Uterus (tissue), 4 donors: ENCODE results near the gene TBCE. TPM values are rescaled to one million over a fixed set of nuclear protein-coding genes. Genes with fewer than 3 reads are reported as not detected.

Source experiments
- DNase-seq, 2 donors: peaks; one replicate each; pipeline ENCODE4 v3.0.0-alpha.2; 2019 to 2020
- H3K27ac ChIP-seq, 2 donors: fragments of 200-600 bp; sonication (generic); 1 replicate in 1 of 2; 2 replicates in 1 of 2; pipeline ENCODE4 v1.5.1; 2016 to 2018
- H3K27me3 ChIP-seq, 2 donors: fragments of 200-600 bp; sonication (generic); one replicate each; pipeline ENCODE4 v1.5.1; 2018 to 2019; ENCODE audit warnings: control low read depth in 1 of 2
- H3K36me3 ChIP-seq, 2 donors: fragments of 200-600 bp; sonication (generic); one replicate each; pipeline ENCODE4 v1.5.1; 2019; ENCODE audit warnings: control low read depth in 1 of 2
- H3K4me1 ChIP-seq, 2 donors: fragments of 200-600 bp; sonication (generic); one replicate each; pipeline ENCODE4 v1.5.1; 2018 to 2019; ENCODE audit warnings: control low read depth in 1 of 2
- H3K4me3 ChIP-seq, 2 donors: fragments of 200-600 bp; sonication (generic); 1 replicate in 1 of 2; 2 replicates in 1 of 2; pipeline ENCODE4 v1.5.1; 2018 to 2019; ENCODE audit warnings: mild to moderate bottlenecking in 1 of 2
- H3K9me3 ChIP-seq, 2 donors: fragments of 200-600 bp; sonication (generic); one replicate each; pipeline ENCODE4 v1.5.1; 2019; ENCODE audit warnings: control low read depth in 1 of 2
- CTCF ChIP-seq, 4 experiments: fragments of 200-600 bp in 2 of 4; fragments of 450-650 bp in 2 of 4; sonication (generic) in 2 of 4; IDR thresholded peaks; one replicate each; pipeline ENCODE4 v1.5.1; 2016 to 2019; ENCODE audit warnings: antibody characterized with exemption in 4 of 4, mild to moderate bottlenecking in 2 of 4, moderate library complexity in 1 of 4
- POLR2A ChIP-seq, 2 donors: fragments of 450-650 bp; IDR thresholded peaks; one replicate each; pipeline ENCODE4 v1.6.1; 2016; ENCODE audit warnings: antibody characterized with exemption in 2 of 2, mild to moderate bottlenecking in 1 of 2, moderate library complexity in 1 of 2
- intact Hi-C: fragments of 100-400 bp; cut with DNase I; formaldehyde crosslinking; loops from one replicate; pipeline ENCODE4 v1.15.1; 2023; ENCODE audit warnings: low total_unique reads
- total RNA-seq, 4 donors: library from RNA; depleted of rRNA in 3 of 4; stranded (reverse); fragments of >200 nt in 3 of 4; gene quantifications; one replicate each; pipeline versions ENCODE4 v1.1.0 to v1.2.4, GENCODE V29; 2014 to 2023
- donor health status: DM: yes; HTN: yes; CAD: no.

TBCE gene
- total RNA-seq, 4 donors from 2014 or later = 9.7 to 34.5 (median 19.6) TPM

- no peak overlapping the region for H3K27ac ChIP-seq
- TF ChIP-seq POLR2A (IDR thresholded peaks at IDR 0.05) (no peak), CTCF (IDR thresholded peaks at IDR 0.05) (no peak)
- no peak for DNase-seq
- H3K4me1 ChIP-seq = no peaks in the 10 kb centered on the region
- intact Hi-C loops = no loop called here
- no peaks in the 10 kb centered on the region for H3K9me3 ChIP-seq
- no peaks in the 10 kb centered on the region for H3K27me3 ChIP-seq
- H3K4me3 ChIP-seq = no peak overlapping the region
- H3K36me3 ChIP-seq = no peaks in the 10 kb centered on the region
Measured at GRCh38 chr1:235403593-235403992, 36.4 kb downstream of the TBCE start.

GRCh38 chr1:235404190-235404589 lies 37.0 kb downstream of the TBCE start:
- no peaks in the 10 kb centered on the region for H3K36me3 ChIP-seq
- no peak for DNase-seq
- no peak overlapping the region for H3K27ac ChIP-seq
- TF ChIP-seq POLR2A (IDR thresholded peaks at IDR 0.05) = no peak
- no peak for TF ChIP-seq CTCF (IDR thresholded peaks at IDR 0.05)
- H3K4me3 ChIP-seq = no peak overlapping the region
- H3K4me1 ChIP-seq = no peaks in the 10 kb centered on the region
- H3K9me3 ChIP-seq = no peaks in the 10 kb centered on the region
- intact Hi-C loops = no loop called here
- no peaks in the 10 kb centered on the region for H3K27me3 ChIP-seq

- intact Hi-C loops = no loop called here
- TF ChIP-seq POLR2A (IDR thresholded peaks at IDR 0.05) (no peak), CTCF (IDR thresholded peaks at IDR 0.05) (no peak)
- Histone ChIP-seq H3K4me1 (no peaks in the 10 kb centered on the region), H3K36me3 (no peaks in the 10 kb centered on the region), H3K9me3 (no peaks in the 10 kb centered on the region), H3K27ac (no peak overlapping the region), H3K27me3 (no peaks in the 10 kb centered on the region), H3K4me3 (no peak overlapping the region)
- DNase-seq = no peak
Measured at GRCh38 chr1:235407419-235407818, 40.2 kb downstream of the TBCE start.

DNA sequence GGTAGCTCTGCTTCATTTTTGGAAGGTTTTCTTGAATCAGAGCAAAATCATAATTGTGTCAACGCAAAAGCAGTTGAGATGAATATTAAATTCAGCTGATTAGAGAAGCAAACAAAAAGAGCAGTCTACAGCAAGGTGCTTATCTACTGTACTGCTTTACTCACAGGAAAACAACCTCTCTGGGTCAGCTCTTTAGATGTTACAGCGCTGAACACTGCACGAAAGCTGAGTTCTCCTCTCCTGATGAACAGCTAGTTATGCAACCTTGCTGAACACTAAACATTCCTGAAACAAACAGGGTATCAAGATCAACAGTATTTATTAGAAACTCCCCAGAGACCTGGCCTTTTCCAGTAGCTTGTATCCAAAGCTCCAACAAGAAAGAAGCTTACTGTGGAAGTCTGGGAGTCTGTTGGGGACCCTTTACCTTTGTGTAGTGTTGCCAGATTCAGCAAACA lies 41.3 kb downstream of the TBCE start:
- no peak for TF ChIP-seq POLR2A (IDR thresholded peaks at IDR 0.05)
- no peak for TF ChIP-seq CTCF (IDR thresholded peaks at IDR 0.05)
- Histone ChIP-seq H3K9me3 (no peaks in the 10 kb centered on the region), H3K27ac (no peak overlapping the region), H3K4me3 (no peak overlapping the region), H3K36me3 (no peaks in the 10 kb centered on the region), H3K27me3 (no peaks in the 10 kb centered on the region), H3K4me1 (no peaks in the 10 kb centered on the region)
- no peak for DNase-seq
- intact Hi-C loops = no loop called here

- H3K4me1 ChIP-seq = no peaks in the 10 kb centered on the region
- TF ChIP-seq CTCF (IDR thresholded peaks at IDR 0.05) (no peak), POLR2A (IDR thresholded peaks at IDR 0.05) (no peak)
- H3K36me3 ChIP-seq = no peaks in the 10 kb centered on the region
- no peak overlapping the region for H3K27ac ChIP-seq
- no peak overlapping the region for H3K4me3 ChIP-seq
- intact Hi-C loops = no loop called here
- DNase-seq = no peak
- no peaks in the 10 kb centered on the region for H3K9me3 ChIP-seq
- no peaks in the 10 kb centered on the region for H3K27me3 ChIP-seq
Measured at GRCh38 chr1:235409042-235409820, 42.0 kb downstream of the TBCE start.
